DND-41 (cell line): ENCODE measurements around the gene SS18L1.

ENCODE experiments used
- ATAC-seq: fragments of 200-7000 bp; cut with Tn5 transposase; 3 replicates; pipeline ENCODE4 v1.9.1; 2021; ENCODE audit warnings: low read depth; ENCODE audit not compliant: insufficient read depth
- DNase-seq: peaks from one replicate; pipeline ENCODE4 v3.0.0-alpha.2; 2020
- H2AFZ ChIP-seq: 2 replicates; pipeline ENCODE4 v1.6.0; 2012; ENCODE audit warnings: low read depth, low read length
- H3K27ac ChIP-seq: 2 replicates; pipeline ENCODE4 v1.5.1; 2012; ENCODE audit warnings: low read length, inconsistent platforms
- H3K27me3 ChIP-seq: fragments of 200-600 bp; sonication (generic); 2 replicates; pipeline ENCODE4 v1.6.0; 2012; ENCODE audit warnings: low read length, mild to moderate bottlenecking, inconsistent platforms; ENCODE audit not compliant: insufficient read depth, poor library complexity
- H3K36me3 ChIP-seq: 2 replicates; pipeline ENCODE4 v1.5.1; 2012; ENCODE audit warnings: low read length, inconsistent platforms; ENCODE audit not compliant: insufficient read depth
- H3K4me1 ChIP-seq: 2 replicates; pipeline ENCODE4 v1.5.1; 2012; ENCODE audit warnings: mild to moderate bottlenecking, low read length; ENCODE audit not compliant: insufficient read depth
- H3K4me2 ChIP-seq: 2 replicates; pipeline ENCODE4 v1.6.0; 2012; ENCODE audit warnings: mild to moderate bottlenecking, moderate library complexity, low read length, inconsistent platforms; ENCODE audit not compliant: insufficient read depth
- H3K4me3 ChIP-seq, 2 experiments: fragments of 200-600 bp in 1 of 2; shearing (Covaris generic) in 1 of 2; 2 replicates each; pipeline ENCODE4 v1.5.1; 2012 to 2016; ENCODE audit warnings: inconsistent platforms in 2 of 2, low read length in 2 of 2, mild to moderate bottlenecking in 2 of 2, low read depth in 1 of 2, moderate library complexity in 1 of 2
- H3K79me2 ChIP-seq: 2 replicates; pipeline ENCODE4 v1.6.0; 2012; ENCODE audit warnings: low read length, inconsistent platforms; ENCODE audit not compliant: insufficient read depth
- H3K9ac ChIP-seq: 2 replicates; pipeline ENCODE4 v1.6.0; 2012; ENCODE audit warnings: low read depth, mild to moderate bottlenecking, inconsistent platforms, low read length, moderate library complexity
- H3K9me3 ChIP-seq: 2 replicates; pipeline ENCODE4 v1.5.1; 2012; ENCODE audit warnings: low read length, moderate library complexity, mild to moderate bottlenecking, inconsistent platforms; ENCODE audit not compliant: insufficient read depth, severe bottlenecking
- H4K20me1 ChIP-seq: 2 replicates; pipeline ENCODE4 v1.6.0; 2012; ENCODE audit warnings: low read length; ENCODE audit not compliant: insufficient read depth
- EZH2 ChIP-seq: IDR thresholded peaks from 3 replicates; pipeline ENCODE4 v1.6.1; 2012; ENCODE audit warnings: borderline replicate concordance, low read depth, mild to moderate bottlenecking, moderate library complexity, low read length, inconsistent platforms; ENCODE audit not compliant: severe bottlenecking
- TF ChIP-seq, protein P1 (sequence below): IDR thresholded peaks from 2 replicates; pipeline ENCODE4 v1.5.1; 2012; ENCODE audit warnings: borderline replicate concordance, low read length, moderate library complexity, mild to moderate bottlenecking; ENCODE audit not compliant: poor library complexity, severe bottlenecking; ENCODE audit errors: extremely low read depth

SS18L1 gene

DNA sequence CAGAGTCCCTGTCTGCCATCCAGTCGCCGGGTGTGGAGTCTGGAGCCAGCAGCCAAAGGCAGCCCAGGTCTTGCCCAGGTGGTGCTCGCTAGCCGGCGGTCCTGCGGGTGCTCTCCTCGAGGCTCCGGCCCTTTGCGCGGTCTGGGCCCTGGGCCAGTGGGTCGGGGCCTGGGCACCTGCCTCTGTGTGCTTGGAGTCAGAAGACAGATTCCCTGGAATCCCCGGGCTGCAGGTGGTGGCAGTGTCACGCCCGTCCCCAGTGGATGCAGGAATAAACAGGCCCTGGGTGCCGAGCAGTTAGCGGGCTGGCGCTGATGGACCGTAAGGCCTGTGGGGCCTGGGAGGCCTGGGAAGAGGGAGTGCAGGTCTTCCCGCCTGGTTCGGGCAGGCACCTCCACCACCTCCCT, 5.3 kb downstream of the SS18L1 start:
- Histone ChIP-seq H3K9ac (no peak overlapping the region), H3K79me2 (peaks cover 99% of the 10 kb centered on the region), H3K27me3 (no peaks in the 10 kb centered on the region), H4K20me1 (peaks cover 91% of the 10 kb centered on the region), H2AFZ (no peak overlapping the region), H3K27ac (no peak overlapping the region), H3K4me3 (no peak overlapping the region), H3K9me3 (no peaks in the 10 kb centered on the region), H3K36me3 (peaks cover 40% of the 10 kb centered on the region), H3K4me2 (no peak overlapping the region), H3K4me1 (peaks cover 26% of the 10 kb centered on the region)
- ATAC-seq (no peak), DNase-seq (no peak)
- TF ChIP-seq, protein P1, sequence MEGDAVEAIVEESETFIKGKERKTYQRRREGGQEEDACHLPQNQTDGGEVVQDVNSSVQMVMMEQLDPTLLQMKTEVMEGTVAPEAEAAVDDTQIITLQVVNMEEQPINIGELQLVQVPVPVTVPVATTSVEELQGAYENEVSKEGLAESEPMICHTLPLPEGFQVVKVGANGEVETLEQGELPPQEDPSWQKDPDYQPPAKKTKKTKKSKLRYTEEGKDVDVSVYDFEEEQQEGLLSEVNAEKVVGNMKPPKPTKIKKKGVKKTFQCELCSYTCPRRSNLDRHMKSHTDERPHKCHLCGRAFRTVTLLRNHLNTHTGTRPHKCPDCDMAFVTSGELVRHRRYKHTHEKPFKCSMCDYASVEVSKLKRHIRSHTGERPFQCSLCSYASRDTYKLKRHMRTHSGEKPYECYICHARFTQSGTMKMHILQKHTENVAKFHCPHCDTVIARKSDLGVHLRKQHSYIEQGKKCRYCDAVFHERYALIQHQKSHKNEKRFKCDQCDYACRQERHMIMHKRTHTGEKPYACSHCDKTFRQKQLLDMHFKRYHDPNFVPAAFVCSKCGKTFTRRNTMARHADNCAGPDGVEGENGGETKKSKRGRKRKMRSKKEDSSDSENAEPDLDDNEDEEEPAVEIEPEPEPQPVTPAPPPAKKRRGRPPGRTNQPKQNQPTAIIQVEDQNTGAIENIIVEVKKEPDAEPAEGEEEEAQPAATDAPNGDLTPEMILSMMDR, result no peak

GRCh38 chr20:62149532-62150309, 6.2 kb downstream of the SS18L1 start:
- Histone ChIP-seq H4K20me1 (peaks cover 93% of the 10 kb centered on the region), H3K36me3 (peaks cover 49% of the 10 kb centered on the region), H3K4me1 (peaks cover 22% of the 10 kb centered on the region), H2AFZ (no peak overlapping the region), H3K4me3 (no peak overlapping the region), H3K9me3 (no peaks in the 10 kb centered on the region), H3K9ac (no peak overlapping the region), H3K27ac (no peak overlapping the region), H3K4me2 (no peak overlapping the region), H3K79me2 (peaks cover 99% of the 10 kb centered on the region), H3K27me3 (no peaks in the 10 kb centered on the region)
- TF ChIP-seq, protein P1, result no peak
- no peak for TF ChIP-seq EZH2
- no peak for DNase-seq
- ATAC-seq, result no peak

- Histone ChIP-seq H2AFZ (no peak overlapping the region), H3K4me1 (peaks cover 17% of the 10 kb centered on the region), H3K4me3 (no peak overlapping the region), H3K9me3 (no peaks in the 10 kb centered on the region), H3K9ac (no peak overlapping the region), H3K27ac (no peak overlapping the region), H3K36me3 (peaks cover 46% of the 10 kb centered on the region), H3K4me2 (no peak overlapping the region), H4K20me1 (peaks cover 93% of the 10 kb centered on the region), H3K27me3 (no peaks in the 10 kb centered on the region), H3K79me2 (peaks cover 99% of the 10 kb centered on the region)
- ATAC-seq (no peak), DNase-seq (no peak)
- no peak for TF ChIP-seq EZH2
- TF ChIP-seq, protein P1, result no peak
These were observed 6.7 kb downstream of the SS18L1 start for GRCh38 chr20:62150310-62150575.

DNA sequence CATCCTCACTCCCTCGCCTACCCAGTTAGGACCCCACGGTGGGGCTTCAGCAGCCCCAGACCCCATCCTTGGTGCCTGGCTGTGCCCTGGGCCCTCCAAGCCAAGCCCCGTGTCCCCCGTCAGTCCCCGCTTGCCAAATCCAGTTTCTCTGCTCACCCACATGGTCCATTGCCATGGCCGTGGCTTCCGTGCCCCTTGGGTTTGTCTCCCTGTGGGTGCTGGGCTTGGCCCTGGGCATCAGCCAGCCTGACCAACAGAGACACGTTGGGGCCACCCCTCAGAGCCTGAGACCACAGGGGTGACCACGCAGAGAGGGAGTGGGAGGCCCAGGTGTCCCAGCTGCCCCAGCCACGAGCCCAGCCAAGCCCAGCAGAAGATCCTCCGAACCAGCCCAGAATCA, 7.7 kb downstream of the SS18L1 start:
- H3K36me3 ChIP-seq, result peaks cover 44% of the 10 kb centered on the region
- ATAC-seq, result no peak
- no peaks in the 10 kb centered on the region for H3K9me3 ChIP-seq
- H3K27ac ChIP-seq, result no peak overlapping the region
- H2AFZ ChIP-seq, result no peak overlapping the region
- H3K27me3 ChIP-seq, result no peaks in the 10 kb centered on the region
- H3K4me2 ChIP-seq, result no peak overlapping the region
- peaks cover 7% of the 10 kb centered on the region for H3K4me1 ChIP-seq
- H4K20me1 ChIP-seq, result peaks cover 93% of the 10 kb centered on the region
- H3K4me3 ChIP-seq, result no peak overlapping the region
- TF ChIP-seq EZH2, result no peak
- TF ChIP-seq, protein P1, result no peak
- H3K79me2 ChIP-seq, result peaks cover 99% of the 10 kb centered on the region
- no peak for DNase-seq
- no peak overlapping the region for H3K9ac ChIP-seq
